GM18517 (cell line): ENCODE results near the gene PLB1.

Source experiments
- ATAC-seq: cut with Tn5 transposase; IDR thresholded peaks from one replicate; pipeline ENCODE4 v1.9.1; 2021; ENCODE audit warnings: mild to moderate bottlenecking, moderate library complexity; ENCODE audit not compliant: unreplicated experiment

Gene PLB1

GRCh38 chr2:28640908-28641300 lies 145.0 kb downstream of the PLB1 start:
- no peak for ATAC-seq

GRCh38 chr2:28642796-28643195 lies 146.9 kb downstream of the PLB1 start:
- ATAC-seq = no peak

- no peak for ATAC-seq
These were observed 147.5 kb downstream of the PLB1 start for GRCh38 chr2:28643327-28643726.

- ATAC-seq = no peak
These were observed 148.1 kb downstream of the PLB1 start for GRCh38 chr2:28643911-28644334.

- ATAC-seq = no peak
These were observed 148.9 kb downstream of the PLB1 start for GRCh38 chr2:28644760-28645159.

- ATAC-seq = no peak
These were observed 149.7 kb downstream of the PLB1 start for GRCh38 chr2:28645553-28645952.

GRCh38 chr2:28647682-28648081 lies 151.8 kb downstream of the PLB1 start:
- ATAC-seq = no peak

GRCh38 chr2:28648147-28648546 lies 152.3 kb downstream of the PLB1 start:
- ATAC-seq = no peak

- no peak for ATAC-seq
These were observed 153.0 kb downstream of the PLB1 start for GRCh38 chr2:28648671-28649395.

GRCh38 chr2:28649481-28650265 lies 153.8 kb downstream of the PLB1 start:
- ATAC-seq = no peak

- no peak for ATAC-seq
These were observed 154.4 kb downstream of the PLB1 start for GRCh38 chr2:28650266-28650584.

- ATAC-seq = no peak
These were observed 156.4 kb downstream of the PLB1 start for GRCh38 chr2:28652217-28652616.

GRCh38 chr2:28653892-28654662 lies 158.2 kb downstream of the PLB1 start:
- ATAC-seq = no peak

GRCh38 chr2:28654663-28655320 lies 158.9 kb downstream of the PLB1 start:
- no peak for ATAC-seq

- ATAC-seq = no peak
These were observed 161.2 kb downstream of the PLB1 start for GRCh38 chr2:28656937-28657615.

GRCh38 chr2:28658369-28658768 lies 162.5 kb downstream of the PLB1 start:
- ATAC-seq = no peak

GRCh38 chr2:28659127-28659526 lies 163.3 kb downstream of the PLB1 start:
- no peak for ATAC-seq

GRCh38 chr2:28661589-28662001 lies 165.7 kb downstream of the PLB1 start:
- no peak for ATAC-seq

GRCh38 chr2:28662044-28662443 lies 166.2 kb downstream of the PLB1 start:
- no peak for ATAC-seq

- no peak for ATAC-seq
These were observed 166.8 kb downstream of the PLB1 start for GRCh38 chr2:28662468-28663181.
